IPS DF 19.7 (cell line): ENCODE measurements around the gene TMEM50B.
"Not testable (repeated sequence)": the region's sequence is repeated elsewhere in the genome, so short reads cannot be mapped to it uniquely, and the experiment has no call there.

Source experiments
- DNase-seq: peaks from one replicate; pipeline ENCODE4 v3.0.0-alpha.2; 2013; ENCODE audit warnings: low read depth, low spot score

TMEM50B gene

DNA sequence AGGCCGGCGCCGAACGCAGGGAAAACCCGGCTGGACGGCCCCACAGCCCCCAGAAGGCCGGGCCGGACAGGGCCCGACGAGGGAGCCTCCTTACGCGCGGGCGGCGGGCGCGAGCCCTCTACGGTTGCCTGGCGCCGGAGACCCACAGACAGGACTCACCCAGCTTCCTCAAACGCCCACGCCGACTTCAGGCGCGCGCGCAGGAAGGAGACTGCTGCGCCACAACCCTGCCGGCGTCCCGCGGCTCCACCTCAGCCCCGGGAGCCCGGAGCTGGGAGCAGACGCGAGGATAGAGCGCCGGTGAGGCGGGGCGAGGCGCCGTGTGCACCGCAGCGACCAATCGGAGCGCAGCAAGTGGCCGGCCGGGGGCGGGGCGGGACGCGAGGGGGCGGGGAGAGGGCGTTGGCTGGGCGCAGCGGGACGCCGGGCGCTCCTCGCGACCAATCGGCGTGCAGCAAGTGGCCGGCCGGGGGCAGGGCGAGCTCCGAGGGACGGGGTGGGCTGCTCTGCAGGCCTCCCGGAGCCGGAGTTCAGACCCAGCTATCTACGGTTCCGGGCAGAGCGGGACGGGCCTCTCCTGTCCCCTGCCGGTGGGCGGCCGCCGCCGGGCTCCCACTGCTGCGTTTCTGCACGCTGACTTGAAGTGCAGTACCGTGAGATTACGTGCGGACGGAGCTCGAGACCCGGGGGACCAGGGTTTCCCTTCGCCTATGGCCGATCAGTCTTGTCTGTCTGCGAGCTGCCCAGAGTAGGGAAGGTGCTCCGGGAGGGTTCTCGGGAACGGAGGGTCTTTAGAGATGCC lies at the start of gene TMEM50B:
TSS of gene TMEM50B (minus strand) at position 296 of the 802 bp plus-strand sequence. CDS start 11,089 bp downstream, outside the sequence.
- DNase-seq = peak; percentile 72

- DNase-seq = no peak
These were observed 43.2 kb upstream of the TMEM50B start for GRCh38 chr21:33522953-33523349.

DNA sequence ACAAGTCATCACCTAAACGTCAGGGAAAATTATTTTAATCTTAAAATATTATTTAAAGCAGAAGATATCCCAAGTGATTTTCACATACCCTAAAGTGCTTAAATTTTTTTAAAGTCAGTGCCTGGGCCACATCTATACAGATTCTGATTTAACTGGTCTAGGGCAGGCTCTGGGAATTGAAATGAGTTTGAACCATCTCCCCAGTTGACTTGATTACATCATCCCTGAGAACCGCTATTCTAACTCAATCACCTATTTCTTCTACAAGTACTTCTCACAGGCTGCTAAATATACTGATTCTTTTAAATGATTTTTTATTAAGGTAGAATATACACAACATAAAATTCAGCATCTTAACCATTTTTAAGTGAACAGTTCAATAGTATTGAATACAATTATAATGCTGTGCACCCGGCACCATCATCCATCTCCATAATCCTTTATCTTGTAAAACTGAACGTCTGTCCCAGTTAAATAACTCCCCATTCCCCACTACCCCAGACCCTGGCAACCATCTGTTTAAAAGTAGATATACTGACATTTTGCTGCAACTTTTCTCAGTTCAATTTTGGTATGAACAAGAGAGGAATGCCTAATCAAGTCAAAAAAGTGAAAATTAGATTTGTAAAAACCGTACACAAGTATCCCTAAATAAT lies 42.7 kb upstream of the TMEM50B start:
- no peak for DNase-seq

- no peak for DNase-seq
These were observed 39.1 kb upstream of the TMEM50B start for GRCh38 chr21:33518899-33519298.

DNA sequence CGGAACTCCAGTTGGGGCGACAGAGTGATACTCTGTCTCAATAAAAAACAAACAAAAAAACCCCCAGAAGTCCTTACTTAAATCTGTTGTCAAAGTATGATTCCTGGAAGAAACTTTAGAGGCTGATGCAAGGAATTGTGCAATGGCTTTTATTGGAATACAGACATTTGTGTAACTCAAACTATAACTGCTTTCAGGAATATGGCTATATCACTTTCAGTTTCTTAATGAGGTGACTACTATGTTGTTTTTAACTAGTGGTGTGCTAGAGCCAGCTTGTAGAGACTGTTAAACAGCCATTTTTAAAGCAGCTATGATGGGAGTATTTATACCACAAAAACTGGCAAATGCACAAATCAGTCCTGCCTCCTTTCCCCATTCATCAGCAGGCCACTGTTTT lies 34.5 kb upstream of the TMEM50B start:
- DNase-seq = no peak

GRCh38 chr21:33512481-33512880 lies 32.7 kb upstream of the TMEM50B start:
- DNase-seq = no peak

GRCh38 chr21:33511639-33512038 lies 31.9 kb upstream of the TMEM50B start:
- no peak for DNase-seq

GRCh38 chr21:33510826-33511225 lies 31.1 kb upstream of the TMEM50B start:
- DNase-seq = no peak

GRCh38 chr21:33507003-33507402 lies 27.2 kb upstream of the TMEM50B start:
- DNase-seq = not testable (repeated sequence)

DNA sequence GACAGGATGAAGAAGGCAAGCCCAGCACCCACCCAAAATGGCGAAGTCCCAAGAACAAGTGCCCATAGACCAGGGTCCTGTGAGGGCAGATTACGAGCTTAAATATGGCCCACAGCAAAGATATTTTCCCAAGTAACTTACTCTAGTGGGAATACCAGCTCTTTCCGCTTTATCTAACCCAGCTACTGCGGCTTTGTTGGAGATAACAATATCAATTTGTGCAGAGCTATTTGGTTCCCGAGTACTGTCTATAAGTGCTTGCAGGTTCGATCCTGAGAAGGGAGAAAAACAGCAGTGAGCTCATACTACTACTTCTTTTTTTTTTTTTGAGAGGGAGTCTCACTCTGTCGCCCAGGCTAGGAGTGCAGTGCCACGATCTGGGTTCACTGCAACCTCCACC lies 26.1 kb upstream of the TMEM50B start:
- DNase-seq = no peak

- no peak for DNase-seq
These were observed 16.6 kb upstream of the TMEM50B start for GRCh38 chr21:33496345-33496744.

DNA sequence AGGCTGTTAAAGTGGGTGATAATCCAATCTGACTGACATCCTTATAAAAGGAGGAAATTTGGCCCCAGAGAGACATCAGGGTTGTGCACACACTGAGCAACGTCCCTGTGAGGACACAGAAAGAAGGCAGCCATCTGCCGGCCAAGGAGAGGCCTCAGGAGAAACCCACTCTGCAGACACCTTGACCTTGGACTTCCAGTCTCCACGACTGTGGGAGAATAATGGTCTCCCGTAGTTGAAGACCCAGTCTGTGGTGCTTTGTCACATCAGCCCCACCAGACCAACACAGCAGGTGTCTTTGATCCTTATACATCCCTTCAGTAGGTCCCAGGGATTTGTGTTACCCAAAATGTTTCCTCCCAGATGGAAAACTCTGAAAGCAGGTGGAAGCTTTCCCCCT lies 16.0 kb upstream of the TMEM50B start:
- DNase-seq = no peak

- no peak for DNase-seq
These were observed 14.0 kb upstream of the TMEM50B start for GRCh38 chr21:33493756-33494155.

DNA sequence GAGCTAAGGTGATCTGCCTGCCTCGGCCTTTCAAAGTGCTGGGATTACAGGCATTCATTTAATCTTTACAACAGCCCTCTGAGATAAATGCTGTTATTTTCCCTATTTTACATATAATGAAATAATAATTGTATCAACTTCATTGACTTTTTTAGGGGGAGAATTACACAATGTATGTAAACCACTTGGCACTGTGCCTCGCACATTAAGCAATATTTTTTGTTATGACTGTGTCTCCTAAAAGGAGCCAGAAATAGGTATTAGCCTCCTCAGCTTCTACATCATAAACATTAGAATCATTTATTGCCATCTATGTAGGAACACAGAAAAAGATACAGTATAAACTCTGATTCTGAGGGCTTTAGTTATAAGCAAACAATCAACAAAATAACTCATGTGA lies 12.8 kb upstream of the TMEM50B start:
- DNase-seq = no peak

DNA sequence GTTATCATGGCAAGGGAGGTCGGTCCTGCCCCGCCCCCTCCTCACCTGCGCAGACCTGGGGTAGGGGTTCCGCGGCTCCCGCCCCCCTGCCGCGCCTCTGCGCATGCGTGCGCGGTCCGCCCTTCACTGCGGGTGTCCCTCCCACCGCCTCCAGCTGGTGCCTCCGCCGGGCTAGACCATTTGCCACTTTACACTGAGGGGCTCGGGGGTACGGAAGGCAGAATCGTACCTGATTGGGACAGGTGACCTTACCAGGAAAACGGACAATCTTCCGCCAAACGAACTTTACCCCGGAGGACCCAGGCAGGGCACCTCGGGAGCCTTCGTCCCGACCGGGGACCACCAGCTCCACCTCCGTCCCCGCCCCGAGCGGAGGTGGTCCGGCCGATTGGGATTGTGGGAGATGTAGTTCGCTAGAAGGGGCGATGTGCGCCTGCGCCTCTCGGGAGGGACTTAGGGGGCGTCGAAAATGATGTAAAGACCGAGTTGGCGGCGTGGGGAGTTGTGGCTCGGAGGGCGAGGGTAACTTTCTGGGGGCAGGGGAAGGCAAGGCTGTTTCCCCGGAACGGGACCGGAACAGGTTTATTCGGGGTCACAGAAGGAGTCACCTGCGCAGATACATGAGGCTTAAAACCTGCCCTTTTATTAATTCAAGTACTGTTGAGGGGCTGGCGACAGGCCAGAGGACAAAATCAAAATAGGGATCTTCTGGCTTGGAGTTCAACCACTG lies 11.8 kb upstream of the TMEM50B start, which contains the start of gene DNAJC28:
TSS of gene DNAJC28 (minus strand) at position 344 of the 730 bp plus-strand sequence. CDS start 2,323 bp downstream, outside the sequence.
- peak; percentile 83 for DNase-seq

DNA sequence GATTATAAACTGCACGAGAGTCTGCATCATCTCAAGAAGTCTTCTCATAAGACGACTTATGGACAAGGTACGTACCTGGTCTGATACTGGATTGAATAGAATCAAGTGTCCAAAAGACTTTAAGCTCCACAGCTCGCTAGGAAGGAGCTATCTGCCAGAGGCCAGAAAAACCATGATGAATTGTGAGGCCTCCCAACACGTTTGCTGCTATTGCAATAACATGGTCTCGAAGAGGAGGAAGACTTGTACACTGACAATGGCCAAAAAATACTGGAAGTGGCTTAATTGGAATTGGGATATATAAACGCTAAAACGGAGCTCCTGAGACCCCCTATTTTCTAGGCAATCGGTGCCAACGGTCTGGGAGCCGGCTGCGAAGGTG lies 11.2 kb upstream of the TMEM50B start:
- no peak for DNase-seq

DNA sequence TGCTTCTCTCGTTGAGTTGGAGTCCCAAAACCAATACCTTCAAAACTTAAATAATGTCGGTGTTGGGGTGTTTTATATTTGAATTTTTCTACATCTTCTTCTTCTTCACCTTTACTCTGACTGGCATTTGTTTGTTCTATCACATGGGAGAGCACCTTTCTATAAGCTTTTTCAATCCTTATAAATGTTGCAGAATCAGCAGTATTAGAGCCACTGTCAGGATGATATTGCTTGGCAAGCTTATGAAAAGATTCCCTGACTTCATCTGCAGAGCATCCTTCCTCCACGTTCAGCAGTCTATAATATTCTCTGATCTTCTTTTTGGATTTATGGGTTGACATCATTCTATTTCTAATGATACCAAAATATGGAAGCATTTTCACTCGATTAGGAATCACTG lies 9.2 kb upstream of the TMEM50B start:
- no peak for DNase-seq

DNA sequence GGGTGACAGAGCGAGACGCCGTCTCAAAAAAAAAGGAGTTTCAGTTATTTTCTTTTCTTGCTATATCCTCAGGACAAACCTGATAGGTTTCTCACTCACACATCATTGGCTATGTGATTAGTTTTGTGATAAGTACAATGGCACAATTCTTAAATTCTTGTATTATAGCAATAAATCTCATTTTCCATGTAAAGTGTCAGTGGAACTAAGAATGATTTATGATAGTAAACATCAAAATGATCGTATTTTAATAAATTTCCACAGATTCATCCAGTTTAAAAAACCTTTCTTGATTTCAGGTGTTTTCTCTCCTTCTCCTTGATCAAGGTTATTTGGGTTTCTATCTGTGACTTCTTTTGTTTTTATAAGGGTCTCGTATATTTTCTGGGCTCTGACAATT lies 8.2 kb upstream of the TMEM50B start:
- no peak for DNase-seq

DNA sequence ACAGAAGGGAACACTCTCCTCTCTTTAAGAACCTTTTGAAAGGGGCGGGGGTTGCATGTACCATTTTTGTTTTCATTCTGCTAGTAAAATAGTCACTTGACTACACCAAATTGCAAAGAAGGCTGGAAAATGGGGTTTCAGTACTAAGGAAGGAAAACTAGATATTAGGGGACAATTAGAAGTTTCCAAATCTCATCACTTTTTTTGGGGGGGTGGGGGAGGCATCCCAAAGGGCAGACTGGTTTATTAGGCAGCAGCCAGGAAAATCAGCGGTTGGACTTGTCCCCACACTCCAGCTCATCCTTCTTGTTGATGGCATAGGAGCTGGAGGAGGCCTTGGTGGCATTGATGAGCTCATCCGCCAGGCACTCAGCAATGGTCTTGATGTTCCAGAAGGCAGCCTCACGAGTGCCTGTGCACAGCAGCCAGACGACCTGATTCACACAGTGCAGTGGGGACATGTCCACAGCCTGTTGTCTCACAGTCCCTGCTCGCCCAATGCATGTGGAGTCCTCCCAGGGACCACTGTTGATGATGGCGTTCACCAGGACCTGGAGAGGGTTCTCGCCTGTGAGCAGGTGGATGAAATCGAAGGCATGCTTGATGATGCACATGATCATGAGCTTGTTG lies 1.7 kb upstream of the TMEM50B start:
- DNase-seq = no peak

DNA sequence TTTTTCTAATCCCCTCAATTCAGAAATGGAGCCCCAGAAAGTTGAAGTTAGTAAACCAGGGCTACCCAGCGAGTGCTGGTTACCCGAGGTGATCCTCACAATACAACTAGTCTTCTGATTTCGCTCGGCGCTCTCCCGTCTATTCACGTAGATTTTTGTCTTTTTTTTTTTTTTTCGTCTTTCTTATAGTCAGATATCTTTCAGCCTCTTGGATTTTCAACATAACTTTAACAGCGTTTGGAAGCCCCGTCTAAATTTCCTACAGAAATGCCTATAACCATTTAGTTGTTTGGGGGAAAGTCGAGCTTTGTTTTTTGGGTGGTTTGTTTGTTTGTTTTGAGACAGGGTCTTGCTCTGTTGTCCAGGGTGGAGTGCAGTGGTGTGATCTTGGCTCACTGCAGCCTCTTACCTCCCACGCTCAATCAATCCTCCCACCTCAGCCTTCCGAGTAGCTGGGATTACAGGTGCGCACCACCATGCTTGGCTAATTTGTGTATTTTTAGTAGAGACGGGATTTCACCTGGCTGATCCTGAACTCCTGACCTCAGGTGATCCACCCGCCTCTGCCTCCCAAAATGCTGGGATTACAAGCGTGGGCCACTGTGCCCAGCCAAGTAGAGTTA lies 818 bp upstream of the TMEM50B start:
- DNase-seq = no peak

- DNase-seq = no peak
These were observed 667 bp downstream of the TMEM50B start for GRCh38 chr21:33478935-33479678.
